LNCAP (cell line): Measurements from ENCODE around the gene MAP3K1.

Source experiments
- TF ChIP-seq, protein P1 (sequence below): fragments of 450-650 bp; IDR thresholded peaks from 2 replicates; pipeline ENCODE4 v1.5.1; 2017; ENCODE audit warnings: mild to moderate bottlenecking

Gene MAP3K1

DNA sequence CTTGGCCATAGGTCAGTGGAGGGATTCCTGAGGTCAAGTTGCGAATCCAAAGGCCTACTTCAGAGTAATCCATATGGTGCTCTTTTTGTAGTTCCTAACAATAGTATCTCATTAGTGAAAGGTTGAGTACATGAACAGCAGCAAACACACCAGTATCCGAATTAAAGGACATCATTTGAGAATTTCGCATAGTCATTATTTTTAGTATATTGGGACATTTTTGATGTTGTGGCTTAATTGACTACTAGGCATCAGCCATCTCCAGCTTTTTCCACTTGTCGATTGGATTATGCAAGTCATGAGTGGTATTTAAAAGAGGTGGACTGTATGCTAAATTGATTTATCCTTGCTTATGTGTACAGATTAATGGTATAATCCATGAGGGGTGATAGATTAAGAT, 23.7 kb downstream of the MAP3K1 start:
- TF ChIP-seq, protein P1, sequence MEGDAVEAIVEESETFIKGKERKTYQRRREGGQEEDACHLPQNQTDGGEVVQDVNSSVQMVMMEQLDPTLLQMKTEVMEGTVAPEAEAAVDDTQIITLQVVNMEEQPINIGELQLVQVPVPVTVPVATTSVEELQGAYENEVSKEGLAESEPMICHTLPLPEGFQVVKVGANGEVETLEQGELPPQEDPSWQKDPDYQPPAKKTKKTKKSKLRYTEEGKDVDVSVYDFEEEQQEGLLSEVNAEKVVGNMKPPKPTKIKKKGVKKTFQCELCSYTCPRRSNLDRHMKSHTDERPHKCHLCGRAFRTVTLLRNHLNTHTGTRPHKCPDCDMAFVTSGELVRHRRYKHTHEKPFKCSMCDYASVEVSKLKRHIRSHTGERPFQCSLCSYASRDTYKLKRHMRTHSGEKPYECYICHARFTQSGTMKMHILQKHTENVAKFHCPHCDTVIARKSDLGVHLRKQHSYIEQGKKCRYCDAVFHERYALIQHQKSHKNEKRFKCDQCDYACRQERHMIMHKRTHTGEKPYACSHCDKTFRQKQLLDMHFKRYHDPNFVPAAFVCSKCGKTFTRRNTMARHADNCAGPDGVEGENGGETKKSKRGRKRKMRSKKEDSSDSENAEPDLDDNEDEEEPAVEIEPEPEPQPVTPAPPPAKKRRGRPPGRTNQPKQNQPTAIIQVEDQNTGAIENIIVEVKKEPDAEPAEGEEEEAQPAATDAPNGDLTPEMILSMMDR: no peak

DNA sequence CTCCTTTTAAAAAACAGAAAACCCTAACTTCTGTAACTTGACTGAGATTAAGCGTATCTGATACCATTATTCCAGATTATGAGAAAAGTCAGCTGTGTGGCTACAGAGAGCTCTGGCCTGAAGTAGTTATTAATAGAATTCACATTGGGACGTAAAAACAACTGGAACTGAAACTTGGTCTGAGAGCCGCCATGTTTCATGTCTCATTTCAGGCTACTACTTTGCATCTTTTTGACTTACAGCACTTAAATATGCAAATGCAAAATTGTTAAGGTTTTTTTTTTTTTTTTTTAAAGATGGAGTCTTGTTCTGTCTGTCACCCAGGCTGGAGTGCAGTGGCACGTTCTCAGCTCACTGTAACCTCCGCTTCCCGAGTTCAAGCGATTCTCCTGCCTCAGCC, 25.2 kb downstream of the MAP3K1 start:
- TF ChIP-seq, protein P1: no peak

DNA sequence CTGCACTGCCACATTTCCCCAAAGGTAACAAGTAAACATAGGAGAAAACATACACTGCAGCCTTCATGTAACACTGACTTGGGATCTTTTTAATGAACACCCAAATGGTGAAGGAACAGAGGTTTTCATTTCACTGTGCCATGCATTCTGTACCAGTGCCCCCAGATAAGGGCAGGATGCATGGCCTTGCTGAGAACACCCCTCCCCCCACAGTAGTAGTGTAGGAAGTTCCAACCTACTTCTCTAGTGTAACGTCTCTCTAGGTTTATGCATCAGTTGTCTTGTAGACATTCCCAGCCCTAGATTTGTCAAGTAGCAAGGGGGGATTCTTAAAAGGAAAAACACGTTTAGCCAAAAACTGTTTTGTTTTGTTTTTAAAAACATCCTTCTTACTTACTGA, 29.9 kb downstream of the MAP3K1 start:
- TF ChIP-seq, protein P1: no peak

DNA sequence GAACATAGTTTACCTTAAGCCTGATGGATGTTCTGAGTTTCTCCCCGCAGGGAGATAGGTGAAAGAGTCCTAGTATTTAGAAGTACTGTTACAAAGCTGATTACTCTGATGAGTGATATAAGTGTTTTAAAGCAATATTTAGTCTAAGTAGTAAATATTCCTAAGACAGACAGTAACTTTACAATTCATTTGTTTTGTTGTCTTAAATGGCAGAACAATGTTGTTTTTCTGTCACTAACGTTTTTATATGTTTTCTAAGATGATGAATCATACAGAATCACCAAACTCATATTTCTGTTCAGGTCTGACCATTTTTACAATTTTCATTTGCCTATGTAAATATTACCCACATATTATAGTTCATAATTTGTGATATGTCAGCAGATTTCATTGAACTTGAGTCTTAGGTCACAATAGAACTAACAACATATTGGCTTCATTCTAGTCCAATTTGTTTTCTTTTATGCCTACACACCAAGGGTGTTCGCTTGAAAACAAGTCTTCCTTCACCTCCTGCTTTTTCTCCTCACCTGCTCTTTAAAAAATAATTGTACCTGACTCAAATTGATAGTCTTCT, 30.6 kb downstream of the MAP3K1 start:
- TF ChIP-seq, protein P1: no peak

DNA sequence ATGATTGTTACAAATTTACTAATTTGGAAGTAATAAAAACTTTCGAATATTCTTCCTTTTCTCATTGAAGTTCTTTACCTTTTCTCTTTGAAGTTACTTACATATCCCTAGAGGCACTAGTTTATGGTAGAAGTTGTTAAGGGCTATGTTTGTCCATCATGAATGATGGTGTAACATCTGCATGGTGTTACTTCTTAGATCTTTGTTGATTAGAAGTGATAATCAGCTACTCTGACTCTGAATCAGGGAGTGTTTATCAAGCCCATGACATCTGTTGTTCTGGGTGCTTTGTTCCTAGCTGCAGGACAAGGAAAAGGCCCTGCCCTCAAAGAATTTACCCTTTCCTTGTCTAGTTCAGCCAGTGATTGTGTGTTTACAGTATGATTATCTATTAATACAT, 32.9 kb downstream of the MAP3K1 start:
- TF ChIP-seq, protein P1: no peak

DNA sequence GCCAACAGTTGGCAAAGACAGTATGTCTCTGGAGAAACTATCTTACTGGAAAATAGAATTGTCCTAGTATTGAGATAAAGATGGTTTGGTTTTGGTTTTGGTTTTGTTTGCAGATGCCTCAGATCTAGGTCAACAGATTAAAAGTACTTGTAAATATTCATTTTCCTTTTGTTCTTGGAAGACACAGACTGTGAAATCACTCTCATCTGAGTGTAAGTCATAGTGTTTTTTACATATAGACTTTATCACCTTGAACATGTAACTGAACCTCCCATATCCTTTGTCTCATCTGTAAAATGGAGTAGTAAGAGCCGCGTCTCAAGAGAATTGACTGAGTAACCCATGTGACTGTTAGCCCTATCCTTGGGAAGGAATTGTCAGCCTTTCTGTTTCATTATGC, 34.3 kb downstream of the MAP3K1 start:
- TF ChIP-seq, protein P1: no peak

DNA sequence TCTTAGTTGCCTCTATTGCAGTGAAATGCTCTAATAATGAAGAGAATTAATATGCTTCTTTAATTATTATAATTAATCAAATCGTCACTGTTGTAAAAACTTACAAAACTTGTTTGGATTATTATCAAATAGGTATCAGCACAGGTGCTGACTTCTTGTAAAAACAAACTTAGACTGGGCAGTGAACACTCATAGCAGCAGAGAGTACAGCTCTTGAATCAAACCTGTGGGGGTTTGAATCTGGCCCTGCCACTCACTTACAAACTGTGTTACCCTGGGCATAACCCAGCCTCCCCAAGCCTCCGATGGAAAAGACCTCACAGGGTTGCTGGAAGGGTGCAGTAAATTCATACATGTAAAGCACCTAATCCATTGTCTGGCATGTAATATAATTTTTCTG, 35.1 kb downstream of the MAP3K1 start:
- TF ChIP-seq, protein P1: no peak
